Body of pancreas (tissue), 4 donors: ENCODE measurements around the gene POLL. TPM values are rescaled to one million over a fixed set of nuclear protein-coding genes. Genes with fewer than 3 reads are reported as not detected.

ENCODE experiments used
- microRNA-seq, 2 donors: library from miRNA; unstranded; fragments of <30 nt; microRNA quantifications; one replicate each; pipeline ENCODE4, GENCODE V29; 2016; ENCODE audit warnings: borderline number of aligned reads in 2 of 2, borderline replicate concordance in 2 of 2
- small RNA-seq: library from RNA; depleted of rRNA; stranded (forward); fragments of <200 nt; gene quantifications from one replicate; pipeline ENCODE3, GENCODE V24; 2016
- total RNA-seq, 2 donors: library from RNA; depleted of rRNA; stranded (reverse); fragments of >200 nt; gene quantifications; one replicate each; pipeline ENCODE4 v1.1.0, GENCODE V29; 2016

Gene POLL
- total RNA-seq, 2 donors from 2014 or later, result 36.9 to 38.4 TPM

Small RNA genes lying within 50 kb of the gene (microRNA-seq; reads per million reads assigned to microRNA genes)
- gene MIR3158-1 (0 reads per million in 2 donors), gene MIR3158-2 (0 reads per million in 2 donors)

Small RNA genes lying within 50 kb of the gene (small RNA-seq; reads per million reads assigned to genes)
- gene MIR3158-1, result not detected
- not detected for gene RNU6-1165P

Other genes with a start within 250 kb of the POLL start
- gene BTRC, start 234.1 kb downstream of the POLL start, total RNA-seq, result 1 to 10 TPM; 8.8 to 9.9 TPM
- gene DPCD, start 64 bp upstream of the POLL start, total RNA-seq, result 10 to 100 TPM in 1 of 2 donors, 1 to 10 TPM in 1; 9.2 to 16.6 TPM
- gene FBXW4, start 106.9 kb upstream of the POLL start, total RNA-seq, result 10 to 100 TPM; 33.5 to 40.5 TPM
- not detected for gene FGF8, start 187.9 kb upstream of the POLL start, total RNA-seq
- 10 to 100 TPM in 1 of 2 donors, 1 to 10 TPM in 1; 8.3 to 18.1 TPM for gene NPM3, start 195.2 kb upstream of the POLL start, total RNA-seq
- 100 to 1,000 TPM in 1 of 2 donors, 10 to 100 TPM in 1; 83.3 to 110 TPM for gene OGA, start 230.2 kb upstream of the POLL start, total RNA-seq